ENCODE measurements around the gene STING1. TPM values are rescaled to one million over a fixed set of nuclear protein-coding genes. Genes with fewer than 3 reads are reported as not detected.
"Not testable (repeated sequence)": the region's sequence is repeated elsewhere in the genome, so short reads cannot be mapped to it uniquely, and the experiment has no call there.

The STING1 gene
- total RNA-seq, 1 donor from 2014 or later = 89.4 TPM

DNA sequence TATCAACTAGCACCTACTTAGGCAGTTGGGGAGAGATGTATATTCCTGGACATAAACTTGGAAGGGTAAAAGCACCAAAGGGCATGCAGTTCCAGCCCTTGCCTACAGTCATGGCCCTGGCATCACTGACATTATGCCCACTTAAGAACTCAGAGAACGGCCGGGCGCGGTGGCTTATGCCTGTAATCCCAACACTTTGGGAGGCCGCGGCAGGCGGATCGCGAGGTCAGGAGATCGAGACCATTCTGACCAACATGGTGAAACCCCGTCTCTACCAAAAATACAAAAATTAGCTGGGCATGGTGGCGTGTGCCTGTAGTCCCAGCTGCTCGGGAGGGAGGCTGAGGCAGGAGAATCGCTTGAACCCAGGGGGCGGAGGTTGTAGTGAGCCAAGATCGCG, 42.1 kb downstream of the STING1 start:
- not testable (repeated sequence) for DNase-seq (ENCODE audit: low read depth, low spot score)

DNA sequence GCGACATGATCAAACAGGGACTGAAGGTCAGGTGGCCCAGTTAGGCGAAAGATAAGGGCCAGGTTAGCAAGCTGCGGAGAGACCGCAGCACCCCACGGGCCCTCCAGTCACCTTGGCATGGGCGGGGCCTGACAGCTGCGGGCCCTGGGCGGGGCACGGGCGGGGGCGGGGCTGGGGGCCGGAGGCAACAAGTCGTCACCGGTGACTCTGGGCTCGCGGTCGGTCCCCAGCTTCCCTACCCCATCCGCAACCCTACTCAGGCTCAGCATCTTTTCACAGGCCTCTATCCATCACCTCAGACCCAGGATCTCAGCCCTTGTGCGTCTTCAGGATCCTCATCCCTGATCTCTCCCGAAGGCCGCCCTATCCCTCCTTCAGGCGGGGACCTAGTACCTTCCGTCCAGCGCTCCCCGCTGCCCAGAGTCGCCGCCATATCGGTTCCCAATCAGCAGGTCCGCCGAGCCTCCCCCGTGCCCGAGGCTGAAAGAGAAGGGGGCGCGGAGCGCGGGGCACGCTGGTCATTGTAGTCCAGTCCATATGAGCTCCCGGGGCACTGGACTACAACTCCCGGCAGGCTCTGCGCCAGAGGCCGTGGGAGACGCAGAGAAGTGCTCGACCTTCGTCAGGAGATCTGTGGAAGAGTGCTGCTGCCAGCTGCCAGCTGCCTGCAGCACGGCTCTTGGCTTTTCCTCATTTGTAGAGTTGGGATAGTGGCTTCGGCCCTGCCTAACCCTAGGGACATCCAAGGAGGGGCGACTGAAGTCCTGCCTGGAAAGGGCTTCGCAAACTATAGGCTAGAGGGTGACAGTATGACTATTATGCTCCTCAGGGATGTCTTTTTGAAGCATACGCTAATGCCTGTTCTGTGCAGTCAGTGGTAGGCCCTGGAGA, 43.3 kb downstream of the STING1 start, which contains the start of gene DNAJC18:
Gene DNAJC18, minus strand, starts transcription at position 513 of the 891 bp plus-strand sequence. Its CDS starts 80 bp downstream, at position 433.
- DNase-seq (ENCODE audit: low read depth, low spot score) = no peak

- no peak for DNase-seq (ENCODE audit: low read depth, low spot score)
Measured at GRCh38 chr5:139438707-139439012, 43.9 kb downstream of the STING1 start.

DNA sequence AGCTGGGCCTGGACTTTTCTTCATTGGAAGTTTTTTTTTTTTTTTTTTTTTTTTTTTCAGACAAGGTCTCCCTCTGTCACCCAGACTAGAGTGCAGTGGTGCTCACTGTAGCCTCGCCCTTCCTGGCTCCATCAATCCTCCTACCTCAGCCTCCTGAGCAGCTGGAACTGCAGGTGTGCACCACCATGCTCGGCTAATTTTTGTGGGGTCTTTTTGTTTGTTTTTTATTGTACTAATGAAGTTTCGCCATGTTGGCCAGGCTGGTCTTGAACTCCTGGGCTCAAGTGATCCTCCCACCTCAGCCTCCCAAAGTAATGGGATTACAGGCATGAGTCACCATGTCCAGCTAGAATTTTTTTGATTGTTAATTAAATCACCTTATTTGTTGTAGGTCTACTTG, 46.9 kb downstream of the STING1 start:
- DNase-seq (ENCODE audit: low read depth, low spot score) = no peak

DNA sequence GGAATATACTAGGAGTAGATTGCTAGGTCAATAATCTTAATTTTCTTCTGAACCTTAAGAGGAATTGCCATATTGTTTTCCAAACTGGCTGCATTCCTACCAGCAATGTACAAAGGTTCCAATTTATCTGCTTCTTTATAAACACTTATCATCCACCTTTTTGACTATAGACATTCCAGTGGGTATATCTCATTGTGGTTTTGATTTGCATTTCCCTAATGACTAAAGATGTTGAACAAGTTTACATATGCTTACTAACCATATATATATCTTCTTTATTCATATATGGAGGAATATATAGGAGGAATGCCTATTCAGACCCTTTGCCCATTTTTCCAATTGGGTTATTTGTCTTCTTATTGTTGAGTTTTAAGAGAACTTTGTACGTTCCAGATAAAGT, 50.9 kb downstream of the STING1 start:
- DNase-seq (ENCODE audit: low read depth, low spot score) = no peak

DNA sequence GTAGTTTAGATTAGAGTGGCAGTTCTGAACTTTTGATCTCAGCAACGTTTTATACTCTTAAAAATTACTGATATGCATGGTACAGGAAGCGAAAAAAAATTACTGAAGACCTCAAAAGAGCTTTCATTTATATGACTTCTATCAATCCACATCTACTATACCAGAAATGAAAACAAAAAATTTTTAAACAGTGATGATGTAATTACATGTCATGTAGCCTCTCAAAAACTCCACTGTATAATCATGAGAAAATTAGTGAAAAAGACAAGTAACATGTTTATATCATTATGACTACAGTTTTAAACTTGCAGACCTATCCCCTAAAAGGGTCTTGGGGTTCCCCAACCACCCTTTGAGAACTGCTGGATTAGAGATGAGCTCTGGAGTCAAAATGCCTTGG, 52.5 kb downstream of the STING1 start:
- no peak for DNase-seq (ENCODE audit: low read depth, low spot score)

- DNase-seq (ENCODE audit: low read depth, low spot score) = no peak
Measured at GRCh38 chr5:139426203-139426885, 56.2 kb downstream of the STING1 start.

Other genes with a start within 250 kb of the STING1 start
- 213 and 361 TPM in 2 replicates for gene MATR3, start 189.0 kb downstream of the STING1 start, total RNA-seq
- 74.3 and 94.6 TPM in 2 replicates for gene PAIP2, start 140.9 kb downstream of the STING1 start, total RNA-seq
- not detected in 2 replicates for gene SLC23A1, start 99.5 kb downstream of the STING1 start, total RNA-seq
- 0.04 TPM in 1 of 2 replicates, not detected in the other for gene MZB1, start 92.8 kb downstream of the STING1 start, total RNA-seq
- 0.79 and 2.5 TPM in 2 replicates for gene PROB1, start 87.7 kb downstream of the STING1 start, total RNA-seq
- 6.7 and 9.4 TPM in 2 replicates for gene SPATA24, start 78.7 kb downstream of the STING1 start, total RNA-seq
- 5.9 and 7.6 TPM in 2 replicates for gene DNAJC18, start 43.2 kb downstream of the STING1 start, total RNA-seq
- 448 and 513 TPM in 2 replicates for gene ECSCR, start 20.0 kb downstream of the STING1 start, total RNA-seq
- under 0.01 TPM in 1 of 2 replicates, not detected in the other for gene SMIM33, start 11.8 kb downstream of the STING1 start, total RNA-seq
- 66.0 and 71.1 TPM in 2 replicates for gene UBE2D2, start 78.6 kb upstream of the STING1 start, total RNA-seq
- 12.0 and 14.6 TPM in 2 replicates for gene CXXC5, start 165.6 kb upstream of the STING1 start, total RNA-seq

Measured in pulmonary artery endothelial cell (primary cell).